HG02943 (cell line): ENCODE measurements around the gene RMND5A.

Experiments
- ATAC-seq: cut with Tn5 transposase; IDR thresholded peaks from one replicate; pipeline ENCODE4 v1.9.1; 2021; ENCODE audit warnings: mild to moderate bottlenecking, low read depth, moderate library complexity; ENCODE audit not compliant: unreplicated experiment

Gene RMND5A

GRCh38 chr2:86789687-86790133, 69.6 kb downstream of the RMND5A start:
- no peak for ATAC-seq

DNA sequence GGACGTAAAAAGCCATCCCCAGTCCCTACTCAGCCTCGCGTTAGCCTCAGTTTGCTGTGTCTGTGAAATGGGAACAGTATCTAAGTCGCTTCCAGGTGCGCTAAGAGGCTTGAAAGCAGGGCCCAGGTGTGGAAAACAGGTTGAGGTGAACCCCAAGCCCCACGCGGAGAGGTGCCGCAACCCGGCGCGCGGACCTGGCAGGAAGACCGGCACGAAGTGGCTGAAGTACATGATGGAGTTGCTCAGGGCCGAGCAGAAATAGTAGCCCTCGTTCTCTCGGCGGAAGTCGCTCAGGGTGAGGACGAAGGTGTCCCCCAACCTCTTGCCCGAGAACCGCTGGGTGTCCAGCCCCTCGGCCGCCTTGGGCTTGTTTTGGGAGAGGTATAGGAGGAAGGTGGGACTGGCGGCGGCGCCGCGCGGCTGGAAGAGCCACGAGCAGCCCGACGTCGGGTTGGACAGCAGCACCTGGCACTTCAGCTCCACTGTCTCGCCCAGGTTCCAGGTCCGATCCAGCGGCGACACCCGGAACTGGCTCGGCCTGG, 70.1 kb downstream of the RMND5A start:
- no peak for ATAC-seq

- no peak for ATAC-seq
Measured at GRCh38 chr2:86790676-86791572, 70.8 kb downstream of the RMND5A start, which contains the start of gene CD8A. TSS of gene CD8A (minus strand) at chr2:86790913. CDS start at chr2:86790825, 88 bp downstream.

DNA sequence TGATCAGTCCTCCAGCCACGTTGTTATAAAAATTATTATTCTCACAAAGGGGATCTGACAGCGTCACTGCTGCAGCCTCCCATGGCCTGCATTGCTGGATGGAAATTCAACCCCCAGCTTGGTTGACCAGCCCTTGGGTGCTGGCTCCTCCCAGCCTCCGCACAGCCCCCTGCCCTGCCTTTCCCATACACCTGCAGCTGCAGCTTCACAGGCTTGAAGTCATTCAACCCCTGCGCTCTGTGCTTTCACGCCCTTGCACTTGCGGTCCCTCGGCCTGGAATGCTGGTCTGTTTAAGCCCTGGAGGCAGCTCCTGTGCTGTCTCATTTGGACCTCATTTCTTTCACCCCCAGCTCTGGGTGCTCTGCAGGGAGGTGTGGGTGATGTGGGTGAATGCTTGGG, 71.5 kb downstream of the RMND5A start:
- ATAC-seq, result no peak

GRCh38 chr2:86793752-86794151, 73.7 kb downstream of the RMND5A start:
- ATAC-seq, result no peak

DNA sequence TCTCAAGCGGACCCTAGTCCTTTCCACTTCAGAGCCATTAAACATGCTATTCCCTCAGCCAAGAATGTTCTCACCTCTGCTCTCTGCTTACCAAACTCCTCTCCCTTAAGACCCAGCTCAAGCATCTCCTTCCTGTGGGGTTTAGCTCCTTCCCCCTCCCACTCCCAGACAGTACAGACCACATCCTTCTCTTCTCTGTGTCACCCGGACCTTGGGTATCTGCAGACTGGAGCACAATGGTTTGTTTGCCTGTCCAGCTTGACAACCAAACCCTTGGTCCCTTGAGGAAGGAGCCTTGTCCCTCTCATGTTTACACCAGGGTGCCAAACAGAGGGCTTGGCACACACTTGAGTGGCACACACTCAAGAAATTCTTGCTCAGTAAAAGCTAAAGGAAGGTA, 74.8 kb downstream of the RMND5A start:
- no peak for ATAC-seq

- ATAC-seq, result no peak
Measured at GRCh38 chr2:86800856-86801567, 80.9 kb downstream of the RMND5A start.

DNA sequence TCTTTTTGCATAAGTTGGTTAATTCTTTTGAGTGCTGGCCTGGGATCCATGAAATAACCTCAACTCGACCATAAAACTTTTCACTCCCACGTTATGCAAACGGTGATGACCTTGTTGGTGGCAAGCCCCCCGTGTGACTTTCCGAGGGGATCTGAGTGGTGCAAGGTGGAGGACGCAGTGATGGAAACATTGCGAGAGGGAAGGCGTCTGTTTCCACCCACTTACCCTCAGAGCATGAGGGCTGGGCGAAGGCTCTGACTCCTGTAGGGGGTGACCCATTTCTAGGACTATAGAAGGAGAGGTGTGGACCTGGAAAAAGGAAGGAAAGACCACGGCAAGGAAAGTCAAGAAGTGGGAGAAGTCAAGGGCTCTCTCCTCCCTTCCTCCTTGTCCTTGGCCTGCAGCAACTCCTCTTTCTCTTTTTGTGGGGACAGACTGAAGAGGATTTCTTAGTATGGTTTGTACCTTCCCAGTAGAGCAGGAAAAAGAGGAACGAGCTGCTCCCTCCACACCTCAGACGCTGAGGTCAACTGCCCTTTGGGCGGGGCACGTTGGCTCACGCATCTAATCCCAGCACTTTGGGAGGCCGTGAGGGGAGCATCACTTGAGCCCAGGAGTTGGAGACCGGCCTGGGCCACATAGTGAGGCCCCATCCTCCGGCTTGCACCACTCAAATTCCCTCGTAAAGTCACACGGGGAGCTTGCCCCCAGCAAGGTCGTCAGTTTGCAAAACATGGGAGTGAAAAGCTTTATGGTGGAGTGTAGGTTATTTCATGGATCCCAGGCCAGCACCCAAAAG, 86.2 kb downstream of the RMND5A start:
- ATAC-seq, result no peak

GRCh38 chr2:86807133-86807467, 87.0 kb downstream of the RMND5A start:
- ATAC-seq, result no peak

DNA sequence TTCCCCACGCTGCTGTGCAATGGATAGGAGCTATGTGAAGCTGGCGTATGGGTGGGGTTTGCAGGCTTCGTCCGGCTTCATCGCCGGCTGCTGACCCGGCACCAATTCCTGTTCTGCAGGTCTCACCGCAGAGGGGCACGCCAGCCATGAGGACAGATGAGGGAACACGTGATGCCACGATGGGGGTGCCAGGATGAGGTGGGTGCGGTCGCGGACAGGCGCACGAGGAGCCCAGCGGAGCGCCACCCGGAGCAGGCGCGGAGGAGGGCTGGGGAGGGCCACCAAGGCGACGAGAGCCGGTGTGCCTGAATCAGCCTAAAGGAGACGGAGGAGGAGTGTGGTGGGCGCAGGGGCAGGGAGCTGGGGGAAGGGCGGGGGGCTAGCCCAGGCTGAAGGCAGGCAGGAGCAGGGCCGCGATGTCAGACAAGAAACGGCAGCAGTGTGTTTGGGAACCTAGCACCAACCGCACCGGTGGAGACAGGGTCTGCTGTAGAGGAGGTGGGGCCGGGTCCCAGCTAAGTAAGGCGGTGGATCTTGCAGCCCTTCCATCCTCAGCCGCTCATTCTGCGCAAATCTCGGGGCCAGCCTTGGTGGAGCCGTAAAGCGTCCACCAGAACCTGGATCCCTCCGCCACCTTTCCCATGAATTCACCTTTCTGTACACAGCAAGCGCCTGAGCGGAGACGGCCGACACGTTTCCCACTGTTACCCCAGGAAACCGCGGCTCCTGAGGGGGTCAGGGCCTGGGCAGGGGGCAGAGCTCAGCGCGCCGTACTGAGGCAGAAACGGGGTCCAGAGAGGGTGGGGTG, 87.6 kb downstream of the RMND5A start:
- no peak for ATAC-seq

DNA sequence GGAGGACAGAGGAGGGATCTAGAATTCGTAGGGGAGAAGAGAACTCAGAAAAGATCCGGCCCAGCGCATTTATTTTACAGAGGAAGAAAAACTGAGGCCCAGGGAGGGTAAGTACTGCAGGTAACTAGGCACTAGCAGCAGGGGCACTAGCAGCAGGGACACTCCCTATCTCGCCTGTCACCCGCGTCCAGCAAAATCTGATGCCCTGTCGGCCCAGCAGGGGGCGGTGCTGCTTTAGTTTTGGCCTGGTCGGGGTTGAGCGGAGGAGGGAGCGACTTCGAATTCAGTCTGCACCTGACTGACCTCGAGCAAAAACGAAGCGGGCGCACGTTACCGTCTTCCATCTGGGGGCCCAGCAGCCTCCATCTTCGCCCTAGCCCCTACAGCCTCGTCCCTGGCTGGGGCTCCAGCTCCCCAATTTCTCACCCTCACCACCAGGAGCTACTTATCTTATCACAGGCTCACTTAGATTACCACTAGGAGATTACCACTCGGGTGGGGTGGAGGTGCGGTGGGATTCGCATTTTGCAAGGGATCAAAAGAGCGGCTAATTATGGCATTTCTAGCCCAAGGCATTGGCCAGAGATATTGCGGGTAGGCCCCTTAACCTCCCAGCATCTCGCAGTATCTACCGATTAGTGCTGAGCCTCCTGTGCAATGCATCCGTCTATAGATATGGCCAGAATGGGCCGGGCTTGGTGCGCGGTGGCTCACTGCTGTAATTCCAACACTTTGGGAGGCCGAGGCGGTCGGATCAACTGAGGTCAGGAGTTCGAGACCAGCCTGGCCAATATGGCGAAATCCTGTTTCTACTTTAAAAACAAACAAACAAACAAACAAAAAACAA, 88.4 kb downstream of the RMND5A start:
- ATAC-seq, result peak; percentile 88

- ATAC-seq, result no peak
Measured at GRCh38 chr2:86809481-86810121, 89.5 kb downstream of the RMND5A start.

DNA sequence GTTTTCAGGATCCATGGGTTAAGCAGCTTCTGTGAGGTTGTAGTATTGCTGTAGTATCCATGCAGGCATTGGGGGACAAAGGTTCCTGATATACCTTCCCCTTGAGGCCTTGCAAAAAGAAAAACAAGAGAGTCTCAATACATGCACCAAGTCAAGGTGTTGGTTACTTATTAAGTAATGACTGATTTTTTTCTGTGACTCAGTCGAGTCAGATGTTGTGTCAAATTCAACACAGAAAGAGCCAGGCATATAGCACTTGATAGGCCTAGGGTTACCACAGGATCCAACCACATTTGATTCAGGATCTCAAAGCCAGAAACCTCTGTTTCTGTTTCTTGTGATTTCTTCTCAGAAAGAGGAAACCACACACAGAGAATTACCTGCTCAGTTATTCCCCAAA, 95.5 kb downstream of the RMND5A start:
- no peak for ATAC-seq

DNA sequence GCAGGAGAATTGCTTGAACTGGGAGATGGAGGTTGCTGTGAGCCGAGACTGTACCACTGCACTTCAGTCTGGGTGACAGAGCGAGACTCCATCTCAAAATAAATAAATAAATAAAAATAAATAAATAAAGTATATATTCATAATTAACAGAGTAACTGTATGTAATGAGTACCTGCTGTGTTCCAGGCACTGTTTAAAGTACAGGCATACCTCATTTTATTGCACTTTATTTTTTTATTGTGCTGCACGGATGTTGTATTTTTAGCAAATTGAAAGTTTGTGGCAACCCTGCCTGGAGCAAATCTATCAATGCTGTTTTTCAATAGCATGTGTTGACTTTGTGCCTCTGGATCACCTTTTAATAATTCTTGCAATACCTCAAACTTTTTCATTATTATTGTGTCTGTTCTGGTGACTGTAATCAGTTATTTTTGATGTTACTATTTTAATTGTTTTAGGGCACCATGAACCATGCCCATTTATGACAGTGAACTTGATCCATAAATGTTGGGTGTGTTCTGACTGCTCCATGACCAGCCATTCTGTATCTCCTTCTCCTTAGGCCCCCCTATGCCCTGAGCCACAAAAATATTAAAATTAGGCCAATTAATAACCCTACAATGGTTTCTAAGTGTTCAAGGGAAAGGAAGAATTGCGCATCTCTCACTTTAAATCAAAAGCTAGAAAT, 98.2 kb downstream of the RMND5A start:
- no peak for ATAC-seq

DNA sequence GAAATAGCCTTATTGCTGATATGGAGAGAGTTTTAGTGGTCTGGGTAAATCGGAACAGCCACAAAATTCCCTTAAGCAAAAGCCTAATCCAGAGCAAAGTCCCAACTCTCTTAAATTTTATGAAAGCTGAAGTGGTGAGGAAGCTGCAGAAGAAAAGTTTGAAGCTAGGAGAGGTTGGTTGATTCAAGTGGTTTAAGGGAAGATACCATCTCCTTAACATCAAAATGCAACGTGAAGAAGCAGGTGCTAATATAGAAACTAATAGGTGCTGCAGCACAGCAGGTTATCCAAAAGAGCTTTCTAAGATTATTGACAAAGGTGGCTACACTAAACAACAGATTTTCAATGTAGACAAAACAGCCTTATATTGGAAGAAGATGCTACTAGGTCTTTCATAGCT, 98.9 kb downstream of the RMND5A start:
- no peak for ATAC-seq

DNA sequence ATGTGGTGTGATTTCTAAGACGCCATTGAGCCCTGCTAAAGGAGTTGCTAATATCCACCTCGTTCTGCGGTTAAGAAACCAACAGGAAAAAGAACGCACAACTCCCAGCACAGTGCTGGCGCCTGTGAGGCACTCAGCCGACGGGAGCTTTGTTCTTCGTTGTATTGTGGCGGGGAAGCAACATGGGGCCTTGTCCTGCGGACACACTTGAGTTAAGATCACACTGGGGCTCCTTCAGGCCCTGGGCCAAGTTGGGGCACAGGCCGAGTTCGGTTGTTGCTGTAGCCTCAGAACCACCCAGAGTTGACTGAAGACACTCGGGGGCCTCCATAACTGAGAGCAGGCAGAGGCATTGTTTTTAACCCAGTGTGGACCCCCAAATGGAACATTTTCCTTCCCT, 101.2 kb downstream of the RMND5A start:
- no peak for ATAC-seq

DNA sequence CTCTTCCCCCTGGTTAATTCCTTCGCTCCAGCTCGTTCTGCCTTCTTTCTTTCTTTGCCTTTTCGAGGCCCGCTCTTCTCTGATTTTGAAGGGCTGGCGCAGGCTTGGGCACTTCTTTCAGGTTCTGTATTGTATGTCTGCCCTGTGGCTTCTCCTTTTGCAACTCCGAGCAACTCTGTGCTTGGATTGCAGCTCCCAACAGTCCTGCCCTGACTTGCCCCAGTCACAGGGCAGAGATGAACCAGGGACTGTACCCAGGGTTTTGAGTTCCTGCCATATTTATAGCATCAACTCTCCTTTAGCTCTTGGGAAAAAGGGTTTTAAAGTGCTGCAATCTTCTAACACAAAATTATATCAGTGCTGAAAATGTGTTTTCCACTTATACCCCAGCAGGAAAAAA, 101.8 kb downstream of the RMND5A start:
- ATAC-seq, result no peak
